KMS-11 (cell line): Measurements from ENCODE around the gene TSPAN15.

ENCODE experiments used
- H2AFZ ChIP-seq: fragments of 200-600 bp; sonication (generic); 2 replicates; pipeline ENCODE4 v1.6.1; 2016; ENCODE audit warnings: antibody characterized with exemption, mixed run types, low read depth
- H3K27ac ChIP-seq: fragments of 200-600 bp; sonication (generic); 2 replicates; pipeline ENCODE4 v1.6.1; 2016; ENCODE audit warnings: mild to moderate bottlenecking, mixed run types
- H3K27me3 ChIP-seq: fragments of 200-600 bp; sonication (generic); 2 replicates; pipeline ENCODE4 v1.6.1; 2017; ENCODE audit warnings: mild to moderate bottlenecking, low read depth, mixed run types, moderate library complexity; ENCODE audit not compliant: insufficient read depth
- H3K36me3 ChIP-seq: fragments of 200-600 bp; sonication (generic); 2 replicates; pipeline ENCODE4 v1.6.1; 2017; ENCODE audit warnings: mild to moderate bottlenecking, mixed run types; ENCODE audit not compliant: insufficient read depth
- H3K4me1 ChIP-seq: fragments of 200-600 bp; sonication (generic); 2 replicates; pipeline ENCODE4 v1.6.1; 2016; ENCODE audit warnings: mild to moderate bottlenecking, low read depth, mixed run types; ENCODE audit not compliant: poor library complexity, severe bottlenecking
- H3K4me2 ChIP-seq: fragments of 200-600 bp; sonication (generic); 2 replicates; pipeline ENCODE4 v1.7.0; 2016; ENCODE audit warnings: mild to moderate bottlenecking, mixed run types
- H3K4me3 ChIP-seq: fragments of 200-600 bp; sonication (generic); IDR thresholded peaks from 2 replicates; pipeline ENCODE4 v1.6.1; 2017; ENCODE audit warnings: low read depth, low read length, mixed read lengths; ENCODE audit not compliant: insufficient read depth
- H3K79me2 ChIP-seq: fragments of 200-600 bp; sonication (generic); 2 replicates; pipeline ENCODE4 v1.6.1; 2016; ENCODE audit warnings: low read depth, mixed run types; ENCODE audit not compliant: insufficient read depth
- H3K9ac ChIP-seq: fragments of 200-600 bp; sonication (generic); 2 replicates; pipeline ENCODE4 v1.6.1; 2016; ENCODE audit warnings: mild to moderate bottlenecking, mixed run types
- H4K20me1 ChIP-seq: fragments of 200-600 bp; sonication (generic); 2 replicates; pipeline ENCODE4 v1.6.1; 2016; ENCODE audit warnings: mild to moderate bottlenecking, mixed run types; ENCODE audit not compliant: insufficient read depth
- TF ChIP-seq, protein P1 (sequence below): fragments of 200-600 bp; sonication (generic); conservative IDR thresholded peaks from 2 replicates; pipeline ENCODE4 v1.6.1; 2017; ENCODE audit warnings: low read depth, mild to moderate bottlenecking, antibody characterized with exemption, low read length, moderate library complexity, mixed read lengths

Gene TSPAN15

GRCh38 chr10:69468751-69469089 is 17.5 kb downstream of the TSPAN15 start:
- H3K4me3 ChIP-seq, result no peak overlapping the region
- peaks cover 11% of the 10 kb centered on the region for H3K4me1 ChIP-seq
- H3K9ac ChIP-seq, result no peak overlapping the region
- H4K20me1 ChIP-seq, result no peaks in the 10 kb centered on the region
- no peak overlapping the region for H3K4me2 ChIP-seq
- H3K27me3 ChIP-seq, result no peaks in the 10 kb centered on the region
- TF ChIP-seq, protein P1, sequence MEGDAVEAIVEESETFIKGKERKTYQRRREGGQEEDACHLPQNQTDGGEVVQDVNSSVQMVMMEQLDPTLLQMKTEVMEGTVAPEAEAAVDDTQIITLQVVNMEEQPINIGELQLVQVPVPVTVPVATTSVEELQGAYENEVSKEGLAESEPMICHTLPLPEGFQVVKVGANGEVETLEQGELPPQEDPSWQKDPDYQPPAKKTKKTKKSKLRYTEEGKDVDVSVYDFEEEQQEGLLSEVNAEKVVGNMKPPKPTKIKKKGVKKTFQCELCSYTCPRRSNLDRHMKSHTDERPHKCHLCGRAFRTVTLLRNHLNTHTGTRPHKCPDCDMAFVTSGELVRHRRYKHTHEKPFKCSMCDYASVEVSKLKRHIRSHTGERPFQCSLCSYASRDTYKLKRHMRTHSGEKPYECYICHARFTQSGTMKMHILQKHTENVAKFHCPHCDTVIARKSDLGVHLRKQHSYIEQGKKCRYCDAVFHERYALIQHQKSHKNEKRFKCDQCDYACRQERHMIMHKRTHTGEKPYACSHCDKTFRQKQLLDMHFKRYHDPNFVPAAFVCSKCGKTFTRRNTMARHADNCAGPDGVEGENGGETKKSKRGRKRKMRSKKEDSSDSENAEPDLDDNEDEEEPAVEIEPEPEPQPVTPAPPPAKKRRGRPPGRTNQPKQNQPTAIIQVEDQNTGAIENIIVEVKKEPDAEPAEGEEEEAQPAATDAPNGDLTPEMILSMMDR, result no peak
- H2AFZ ChIP-seq, result no peak overlapping the region
- H3K36me3 ChIP-seq, result no peaks in the 10 kb centered on the region
- H3K79me2 ChIP-seq, result no peaks in the 10 kb centered on the region
- no peak overlapping the region for H3K27ac ChIP-seq

DNA sequence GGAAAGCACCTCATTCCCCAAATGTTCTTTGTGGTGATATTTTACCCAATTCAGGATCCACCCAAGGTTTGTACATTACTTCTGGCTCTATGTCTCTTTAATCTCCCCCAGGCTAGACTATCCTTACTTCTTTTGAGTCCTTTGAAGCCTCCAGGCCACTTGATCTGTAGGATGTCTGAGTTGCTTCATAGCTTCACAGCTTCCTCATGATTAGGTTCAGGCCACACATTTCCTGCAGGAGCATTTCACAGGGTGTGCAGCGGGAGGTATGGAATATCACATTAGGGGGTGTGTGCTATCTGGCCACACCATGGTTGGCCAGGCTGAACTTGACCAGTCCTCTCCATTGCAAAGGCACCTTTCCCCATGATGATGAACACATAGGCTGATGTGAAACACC is 18.7 kb downstream of the TSPAN15 start:
- H3K4me3 ChIP-seq, result no peak overlapping the region
- H4K20me1 ChIP-seq, result no peaks in the 10 kb centered on the region
- H3K9ac ChIP-seq, result no peak overlapping the region
- no peak overlapping the region for H2AFZ ChIP-seq
- no peak overlapping the region for H3K4me2 ChIP-seq
- H3K27me3 ChIP-seq, result no peaks in the 10 kb centered on the region
- no peaks in the 10 kb centered on the region for H3K79me2 ChIP-seq
- no peaks in the 10 kb centered on the region for H3K36me3 ChIP-seq
- H3K4me1 ChIP-seq, result peaks cover 7% of the 10 kb centered on the region
- TF ChIP-seq, protein P1, result no peak
- no peak overlapping the region for H3K27ac ChIP-seq

- Histone ChIP-seq H2AFZ (no peak overlapping the region), H3K27me3 (no peaks in the 10 kb centered on the region), H3K4me2 (no peak overlapping the region), H4K20me1 (no peaks in the 10 kb centered on the region), H3K36me3 (no peaks in the 10 kb centered on the region), H3K4me3 (no peak overlapping the region), H3K27ac (no peak overlapping the region), H3K9ac (no peak overlapping the region), H3K4me1 (peaks cover 4% of the 10 kb centered on the region), H3K79me2 (no peaks in the 10 kb centered on the region)
- TF ChIP-seq, protein P1, result no peak
Observed at GRCh38 chr10:69470463-69471384, 19.5 kb downstream of the TSPAN15 start.

DNA sequence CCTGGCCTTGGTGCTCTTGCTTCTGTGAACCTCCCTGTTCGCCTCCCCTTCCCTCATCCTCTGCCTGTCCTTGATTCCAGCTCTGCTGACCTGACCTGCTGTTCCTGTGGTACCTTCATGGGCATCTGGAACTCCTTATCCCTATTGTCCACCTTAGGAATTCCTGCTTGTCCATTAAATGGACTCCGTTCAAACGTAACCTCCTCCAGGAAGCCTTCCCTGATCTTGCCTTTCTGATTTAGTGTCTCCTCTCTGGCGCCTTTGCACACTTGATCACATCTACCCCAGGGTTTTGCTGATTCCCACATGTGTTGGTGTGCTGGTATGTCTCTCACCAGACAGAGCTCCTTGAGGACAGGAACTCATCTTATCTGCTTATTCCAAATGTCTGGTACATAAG is 20.9 kb downstream of the TSPAN15 start:
- Histone ChIP-seq H3K27ac (no peak overlapping the region), H3K79me2 (no peaks in the 10 kb centered on the region), H2AFZ (no peak overlapping the region), H4K20me1 (no peaks in the 10 kb centered on the region), H3K4me1 (peaks cover 4% of the 10 kb centered on the region), H3K36me3 (no peaks in the 10 kb centered on the region), H3K4me3 (no peak overlapping the region), H3K27me3 (no peaks in the 10 kb centered on the region), H3K4me2 (no peak overlapping the region), H3K9ac (no peak overlapping the region)
- TF ChIP-seq, protein P1, result no peak
